Measurements from ENCODE around the gene TM9SF4.

DNA sequence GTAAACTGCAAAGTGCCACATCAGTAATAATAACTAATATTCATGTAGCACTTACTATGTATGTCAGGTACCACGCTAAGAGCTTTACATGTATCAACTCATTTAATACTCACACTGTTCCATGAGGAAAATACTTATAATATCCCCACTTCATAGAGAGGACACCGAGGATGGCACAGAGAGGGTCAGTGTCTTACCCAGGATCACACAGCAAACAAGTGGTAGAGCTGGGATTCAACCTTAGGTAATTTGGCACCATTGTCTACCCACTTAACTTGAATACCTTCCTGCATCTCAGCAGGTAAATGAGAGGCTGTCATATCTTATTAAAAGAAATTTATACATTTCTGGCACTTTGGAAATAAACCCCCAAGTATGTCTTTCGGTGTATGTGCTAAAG, 106.2 kb downstream of the TM9SF4 start:
- TF ChIP-seq CTCF (IDR thresholded peaks at IDR 0.05): no peak
- no peak for TF ChIP-seq POLR2AphosphoS5 (IDR thresholded peaks at IDR 0.05)
- TF ChIP-seq POLR2A (IDR thresholded peaks at IDR 0.05): no peak
- TF ChIP-seq EP300 (IDR thresholded peaks at IDR 0.05; ENCODE audit: low read depth): no peak

Data from transverse colon (tissue), 4 donors.